Fibroblast of the aortic adventitia (primary cell): ENCODE measurements around the gene DSG4. TPM values are rescaled to one million over a fixed set of nuclear protein-coding genes. Genes with fewer than 3 reads are reported as not detected.

Source experiments
- DNase-seq: peaks from one replicate; pipeline ENCODE4 v3.0.0-alpha.2; 2010; ENCODE audit warnings: low read depth
- H3K4me3 ChIP-seq: 2 replicates; pipeline ENCODE4 v1.5.1; 2011; ENCODE audit warnings: low read depth, mild to moderate bottlenecking, control low read depth, low read length, moderate library complexity
- CTCF ChIP-seq: IDR thresholded peaks from 2 replicates; pipeline ENCODE4 v1.5.1; 2011; ENCODE audit warnings: mild to moderate bottlenecking, low read length, control low read depth, inconsistent platforms; ENCODE audit not compliant: insufficient read depth
- total RNA-seq: library from RNA; depleted of rRNA; stranded (reverse); fragments of >200 nt; gene quantifications from 2 replicates; pipeline ENCODE4 v1.2.3, GENCODE V29; 2012; ENCODE audit warnings: low replicate concordance

Gene DSG4
- total RNA-seq, 1 donor: not detected

- no peak for TF ChIP-seq CTCF
- no peak for DNase-seq
- no peak overlapping the region for H3K4me3 ChIP-seq
Measured at GRCh38 chr18:31369478-31369877, 7.1 kb upstream of the DSG4 start.

DNA sequence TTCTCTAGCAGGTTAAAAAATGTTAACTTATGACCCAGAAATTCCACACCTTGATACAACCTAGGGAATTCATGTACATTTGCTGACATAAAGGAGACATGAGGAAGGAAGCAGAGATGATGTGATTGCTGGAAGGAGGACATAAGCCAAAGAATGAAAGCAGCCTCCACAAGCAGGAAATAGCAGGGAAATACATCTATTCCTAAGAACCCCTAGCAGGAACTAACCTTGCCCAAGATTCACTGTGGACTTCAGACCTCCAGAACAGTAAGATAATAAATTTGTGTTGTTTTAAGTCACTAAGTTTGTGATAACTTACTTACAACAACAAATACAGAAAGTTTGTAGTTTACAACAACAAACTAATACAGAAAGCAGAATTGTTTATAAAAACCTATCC, 4.6 kb upstream of the DSG4 start:
- TF ChIP-seq CTCF: no peak
- no peak overlapping the region for H3K4me3 ChIP-seq
- DNase-seq: no peak

DNA sequence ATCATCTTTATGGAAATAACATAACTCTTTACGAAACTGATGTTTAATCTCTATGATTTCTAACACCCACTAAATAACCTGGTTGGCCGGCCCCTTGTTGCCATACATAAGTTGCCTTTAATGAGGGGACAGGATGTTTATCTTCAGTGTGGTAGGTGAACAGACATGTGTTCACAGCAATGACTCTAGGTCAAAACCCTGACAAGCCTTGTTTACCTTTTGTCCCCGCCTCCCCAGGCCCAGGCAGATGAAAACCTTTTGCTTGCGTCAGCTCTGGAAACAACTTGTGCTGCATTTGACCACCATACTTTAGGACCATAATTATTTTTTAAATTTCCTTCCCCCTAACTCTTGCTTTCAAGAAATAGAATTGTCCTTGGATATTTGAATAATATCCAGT, 2.9 kb upstream of the DSG4 start:
- no peak for TF ChIP-seq CTCF
- H3K4me3 ChIP-seq: no peak overlapping the region

DNA sequence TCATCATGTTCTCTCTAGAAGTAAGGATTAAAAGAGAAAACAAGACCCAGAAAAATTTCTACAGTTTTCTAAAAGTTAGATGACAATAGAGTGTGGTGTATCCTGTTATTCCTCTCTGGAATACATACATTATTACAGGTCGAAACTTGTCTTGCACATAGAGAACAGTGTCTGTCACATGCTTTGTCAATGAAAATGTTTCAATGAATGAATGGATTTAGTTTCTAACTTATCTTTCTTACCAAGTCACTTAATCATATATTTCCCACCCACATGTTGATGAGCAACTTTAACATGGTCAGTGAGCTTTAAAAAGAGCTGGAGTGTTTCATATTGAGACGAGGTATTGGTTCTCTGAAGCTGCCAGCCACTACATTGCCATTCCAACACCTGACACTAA, 4.3 kb downstream of the DSG4 start:
- TF ChIP-seq CTCF: no peak

More for the DNA sequence above, 2.9 kb upstream of the DSG4 start:
- DNase-seq: no peak

DNA sequence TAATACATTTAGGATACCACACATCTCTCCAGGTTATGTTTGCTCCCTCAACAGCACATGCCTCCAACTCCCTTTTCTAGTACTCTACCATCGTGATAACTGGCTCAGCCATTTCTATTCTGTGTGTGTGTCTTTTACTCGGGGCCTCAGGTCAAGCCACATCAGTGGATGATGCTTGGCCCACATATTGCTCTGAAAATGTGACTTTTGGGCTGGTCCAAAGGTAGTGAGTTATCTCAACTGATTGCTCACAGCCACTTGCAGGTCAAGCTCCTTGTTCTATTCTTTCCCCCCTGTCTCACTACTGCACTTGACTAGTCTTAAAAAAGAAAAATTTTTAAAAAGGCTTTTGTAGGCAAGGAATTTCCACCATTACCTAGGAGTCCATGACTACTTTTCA, 5.5 kb downstream of the DSG4 start:
- no peak for DNase-seq
- H3K4me3 ChIP-seq: no peak overlapping the region
- TF ChIP-seq CTCF: no peak

More for the DNA sequence above, 4.3 kb downstream of the DSG4 start:
- no peak for DNase-seq
- H3K4me3 ChIP-seq: no peak overlapping the region

GRCh38 chr18:31386741-31387140, 10.2 kb downstream of the DSG4 start:
- no peak for TF ChIP-seq CTCF
- H3K4me3 ChIP-seq: no peak overlapping the region
- DNase-seq: no peak

- no peak for TF ChIP-seq CTCF
Measured at GRCh38 chr18:31393286-31393685, 16.7 kb downstream of the DSG4 start.

More at GRCh38 chr18:31393286-31393685, 16.7 kb downstream of the DSG4 start:
- H3K4me3 ChIP-seq: no peak overlapping the region
- DNase-seq: no peak
